GM20431 (cell line): ENCODE results near the gene CZIB.
"Not testable (repeated sequence)": the region's sequence is repeated elsewhere in the genome, so short reads cannot be mapped to it uniquely, and the experiment has no call there.

Experiments used
- in situ Hi-C: fragments of 300-500 bp; cut with MseI, MboI; formaldehyde crosslinking; loops from one replicate; pipeline ENCODE4 v1.15.0; 2020; ENCODE audit warnings: low sequenced_read_pairs; ENCODE audit not compliant: unreplicated experiment

Gene CZIB

DNA sequence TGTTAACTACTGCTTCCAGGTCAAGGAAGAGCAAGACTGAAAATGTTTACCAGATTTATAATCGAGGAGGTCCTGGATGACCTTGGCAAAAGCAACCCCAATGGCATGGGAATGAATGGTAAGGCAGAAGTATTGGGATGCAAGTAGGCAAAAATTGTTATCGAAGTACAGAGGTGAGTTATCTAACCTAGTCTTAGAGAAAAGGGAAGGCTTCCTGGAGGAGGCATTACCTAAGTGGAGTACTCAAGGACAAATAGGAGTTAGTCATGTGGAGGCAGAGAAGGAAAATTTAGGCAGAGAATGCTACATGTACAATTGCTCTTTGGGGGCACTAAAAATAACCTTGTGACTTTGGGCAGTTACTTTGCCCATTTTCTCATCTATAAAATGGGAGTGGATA is 21.4 kb upstream of the CZIB start:
- in situ Hi-C loops: no loop called here

DNA sequence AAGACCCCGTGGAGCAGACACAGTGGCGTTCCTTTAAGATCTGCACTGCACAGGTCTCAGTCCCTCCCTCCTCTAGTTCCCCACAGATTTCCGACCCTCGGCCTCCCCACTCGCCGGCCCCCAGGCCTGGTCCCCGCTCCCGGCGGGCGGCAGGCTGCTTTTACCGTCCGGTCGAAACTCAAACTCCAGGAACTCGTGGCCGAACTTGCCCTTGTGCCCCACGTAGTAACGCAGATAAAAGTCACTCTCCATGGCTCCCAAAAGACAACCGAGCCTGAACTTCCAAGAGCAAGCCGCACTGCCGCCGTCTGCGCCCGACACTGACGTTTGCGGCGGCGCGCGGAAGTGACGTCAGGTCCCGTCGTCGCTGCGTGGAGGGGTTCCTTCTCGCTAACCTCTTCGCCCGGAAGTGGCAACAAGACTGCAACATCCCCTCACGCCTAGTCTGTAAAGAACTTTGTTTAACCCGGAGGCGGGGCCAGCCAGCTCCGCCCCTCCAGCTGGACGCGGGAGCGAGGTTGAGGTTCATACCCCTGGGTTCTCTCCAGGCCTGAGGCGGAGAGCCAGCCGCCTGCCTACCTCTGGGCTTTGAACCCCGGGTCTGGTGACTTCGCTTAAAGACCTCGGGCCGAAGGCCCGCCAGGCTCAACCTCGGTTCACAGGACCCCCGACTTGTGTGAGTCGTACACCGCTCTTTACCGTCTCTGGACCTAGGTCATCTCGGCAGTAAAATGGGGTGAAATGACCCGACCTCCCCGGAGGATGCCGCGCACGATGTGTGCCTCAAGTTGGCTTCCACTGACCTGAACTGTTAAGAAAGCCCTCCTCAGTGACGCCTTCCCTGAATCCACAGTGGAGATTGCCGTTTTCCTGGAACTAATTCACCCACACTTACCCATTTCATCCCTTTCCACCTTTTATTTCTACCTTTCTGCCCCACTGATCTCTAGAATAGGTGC is 18.0 kb upstream of the CZIB start, which contains the start of gene MAGOH:
Gene MAGOH (minus strand): TSS at position 322 of the 959 bp plus-strand sequence. CDS start 70 bp downstream, at position 252.
- in situ Hi-C loops: no loop called here

DNA sequence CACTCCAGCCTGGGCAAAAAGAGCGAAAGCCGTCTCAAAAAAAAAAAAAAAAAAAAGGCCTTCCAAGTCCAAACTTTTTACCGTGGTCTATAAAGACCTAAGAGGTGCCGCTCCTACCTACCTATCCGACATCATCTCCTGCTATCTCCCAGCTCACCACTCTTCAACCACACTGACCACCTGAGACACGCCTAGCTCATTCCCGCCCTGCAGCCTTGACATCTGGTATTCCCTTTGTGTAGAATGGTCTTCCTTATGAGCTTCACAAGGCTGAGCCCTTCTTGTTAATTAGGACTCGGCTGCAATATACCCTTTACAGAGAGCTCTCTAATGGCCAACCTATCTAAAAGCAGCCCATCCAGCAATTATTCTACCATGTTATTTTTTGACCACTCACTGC is 17.2 kb upstream of the CZIB start:
- in situ Hi-C loops: no loop called here

GRCh38 chr1:53220962-53221286 is 490 bp upstream of the CZIB start:
- in situ Hi-C loops: no loop called here

DNA sequence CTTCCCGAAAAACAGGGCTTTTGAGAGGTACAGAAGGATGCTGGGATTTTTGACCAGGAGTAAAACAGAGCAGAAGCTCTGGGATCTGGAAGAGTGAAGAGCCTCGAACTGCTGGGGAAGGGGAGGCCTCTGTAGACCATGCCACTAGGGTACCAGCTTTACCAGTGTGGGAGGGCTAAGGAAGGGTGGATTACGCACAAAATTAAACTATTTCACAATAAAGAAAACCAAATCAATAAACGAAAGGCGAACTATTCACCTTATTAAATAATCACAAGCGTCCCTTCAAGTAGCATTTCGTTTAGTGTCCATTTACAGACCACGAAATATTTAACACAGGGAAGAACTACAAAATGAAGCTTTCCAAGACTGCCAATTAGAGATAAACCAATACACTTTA is 723 bp downstream of the CZIB start:
- in situ Hi-C loops: no loop called here

DNA sequence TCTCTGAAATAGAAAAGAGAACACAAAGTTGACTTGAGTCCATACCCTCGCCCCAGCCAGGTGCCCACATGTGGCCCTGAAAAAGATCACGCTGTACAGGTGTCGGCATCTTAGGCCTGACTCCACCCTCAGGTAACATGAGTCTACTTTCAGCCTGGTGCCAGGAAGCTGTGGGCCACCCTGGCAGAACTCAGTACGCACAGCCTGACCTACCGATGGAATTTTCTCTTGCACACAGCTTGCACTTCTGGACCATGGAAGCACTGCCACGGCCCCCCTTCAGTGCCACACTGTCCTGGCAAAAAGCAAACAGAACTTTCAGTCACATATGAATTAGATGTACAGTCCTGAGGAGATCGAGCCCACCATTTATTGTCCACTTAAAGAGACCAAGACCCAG is 2.2 kb downstream of the CZIB start:
- in situ Hi-C loops: no loop called here

DNA sequence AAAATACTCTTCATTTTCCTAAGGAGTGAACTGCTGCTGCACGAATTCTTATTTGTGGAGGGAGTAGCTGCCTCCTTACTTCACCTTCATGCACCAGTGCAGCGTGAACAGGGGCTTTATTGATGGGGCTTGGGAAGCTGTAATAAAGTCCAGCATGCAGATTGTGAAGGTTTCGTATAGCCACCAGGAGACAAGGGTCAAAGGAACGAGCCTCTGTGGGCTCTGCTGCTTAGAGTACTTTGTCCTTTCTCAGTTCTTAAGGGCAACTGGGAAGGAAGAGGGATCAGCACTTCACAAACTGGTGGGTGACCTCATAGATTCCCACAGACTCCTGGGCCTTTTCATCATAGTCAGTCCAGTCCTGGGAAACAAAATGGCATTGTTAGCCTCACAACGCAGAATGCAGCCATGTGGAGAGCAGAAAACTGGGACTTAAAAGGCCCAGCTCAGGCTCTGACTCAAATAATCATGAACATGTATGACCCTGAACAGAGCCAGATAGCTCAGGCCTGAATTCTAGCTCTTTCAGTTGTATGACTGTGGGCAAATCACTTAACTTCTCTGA is 6.0 kb downstream of the CZIB start:
- in situ Hi-C loops: no loop called here

DNA sequence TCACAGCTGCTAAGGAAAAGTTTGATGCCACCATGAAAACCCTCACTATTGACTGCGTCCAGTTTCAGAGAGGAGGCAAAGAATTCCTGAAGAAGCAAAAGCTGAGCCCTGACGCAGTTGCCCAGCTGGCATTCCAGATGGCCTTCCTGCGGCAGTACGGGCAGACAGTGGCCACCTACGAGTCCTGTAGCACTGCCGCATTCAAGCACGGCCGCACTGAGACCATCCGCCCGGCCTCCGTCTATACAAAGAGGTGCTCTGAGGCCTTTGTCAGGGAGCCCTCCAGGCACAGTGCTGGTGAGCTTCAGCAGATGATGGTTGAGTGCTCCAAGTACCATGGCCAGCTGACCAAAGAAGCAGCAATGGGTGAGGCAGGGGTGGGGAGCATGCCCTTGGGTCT is 9.5 kb downstream of the CZIB start:
- in situ Hi-C loops: no loop called here

DNA sequence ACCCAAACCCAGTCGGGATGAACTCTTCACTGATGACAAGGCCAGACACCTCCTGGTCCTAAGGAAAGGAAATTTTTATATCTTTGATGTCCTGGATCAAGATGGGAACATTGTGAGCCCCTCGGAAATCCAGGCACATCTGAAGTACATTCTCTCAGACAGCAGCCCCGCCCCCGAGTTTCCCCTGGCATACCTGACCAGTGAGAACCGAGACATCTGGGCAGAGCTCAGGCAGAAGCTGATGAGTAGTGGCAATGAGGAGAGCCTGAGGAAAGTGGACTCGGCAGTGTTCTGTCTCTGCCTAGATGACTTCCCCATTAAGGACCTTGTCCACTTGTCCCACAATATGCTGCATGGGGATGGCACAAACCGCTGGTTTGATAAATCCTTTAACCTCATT is 10.1 kb downstream of the CZIB start:
- in situ Hi-C loops: no loop called here

DNA sequence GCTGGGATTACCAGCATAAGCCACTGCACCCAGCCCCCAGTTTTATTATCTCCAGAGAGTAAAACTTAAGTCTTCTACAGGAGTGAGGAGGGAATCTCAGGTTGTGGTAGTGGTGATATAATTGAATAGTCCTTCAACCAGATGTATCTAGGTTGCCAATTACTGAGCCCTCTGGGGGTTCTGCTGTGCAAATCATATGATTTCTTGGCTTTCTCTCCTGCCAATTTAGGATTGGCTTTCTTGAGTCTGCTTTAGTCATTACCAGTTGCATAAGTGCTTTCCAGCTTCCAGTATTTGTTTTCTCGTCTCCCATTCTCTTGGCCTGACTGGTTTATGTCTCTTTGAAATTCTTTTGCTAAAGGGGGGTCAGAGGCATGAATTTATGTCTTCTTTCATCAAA is 12.7 kb downstream of the CZIB start:
- in situ Hi-C loops: no loop called here

GRCh38 chr1:53206735-53207379 is 13.6 kb downstream of the CZIB start:
- in situ Hi-C loops: no loop called here

- in situ Hi-C loops: not testable (repeated sequence)
Observed at GRCh38 chr1:53206083-53206685, 14.2 kb downstream of the CZIB start.

GRCh38 chr1:53205496-53205895 is 14.9 kb downstream of the CZIB start:
- in situ Hi-C loops: not testable (repeated sequence)

GRCh38 chr1:53203466-53203865 is 17.0 kb downstream of the CZIB start:
- in situ Hi-C loops: no loop called here

DNA sequence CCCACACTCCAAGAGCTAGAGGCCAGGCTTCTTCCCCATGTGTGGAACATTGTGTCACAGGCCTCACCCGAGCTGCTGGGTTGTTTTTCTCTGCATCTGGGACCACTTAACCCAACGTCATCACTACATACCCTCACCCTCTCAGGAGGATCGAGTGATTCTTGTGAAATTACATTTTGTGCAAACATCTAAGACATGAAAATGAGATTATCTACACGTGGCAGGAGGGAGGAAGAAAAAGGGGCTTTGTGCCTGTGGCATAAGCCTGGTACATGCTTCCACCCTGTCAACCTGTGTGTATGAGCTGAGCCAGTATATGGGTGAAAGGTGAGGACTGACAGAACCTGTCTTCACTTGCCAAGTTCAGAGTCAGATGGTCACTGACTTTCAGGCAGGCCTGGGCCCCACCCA is 22.2 kb downstream of the CZIB start:
- in situ Hi-C loops: loop anchor here (25.0 kb wide), 1 partner anchor 486 kb away; no protein-coding TSS in a partner anchor

GRCh38 chr1:53197291-53198200 is 22.9 kb downstream of the CZIB start:
- in situ Hi-C loops: loop anchor here (25.0 kb wide), 1 partner anchor 485 kb away; no protein-coding TSS in a partner anchor

DNA sequence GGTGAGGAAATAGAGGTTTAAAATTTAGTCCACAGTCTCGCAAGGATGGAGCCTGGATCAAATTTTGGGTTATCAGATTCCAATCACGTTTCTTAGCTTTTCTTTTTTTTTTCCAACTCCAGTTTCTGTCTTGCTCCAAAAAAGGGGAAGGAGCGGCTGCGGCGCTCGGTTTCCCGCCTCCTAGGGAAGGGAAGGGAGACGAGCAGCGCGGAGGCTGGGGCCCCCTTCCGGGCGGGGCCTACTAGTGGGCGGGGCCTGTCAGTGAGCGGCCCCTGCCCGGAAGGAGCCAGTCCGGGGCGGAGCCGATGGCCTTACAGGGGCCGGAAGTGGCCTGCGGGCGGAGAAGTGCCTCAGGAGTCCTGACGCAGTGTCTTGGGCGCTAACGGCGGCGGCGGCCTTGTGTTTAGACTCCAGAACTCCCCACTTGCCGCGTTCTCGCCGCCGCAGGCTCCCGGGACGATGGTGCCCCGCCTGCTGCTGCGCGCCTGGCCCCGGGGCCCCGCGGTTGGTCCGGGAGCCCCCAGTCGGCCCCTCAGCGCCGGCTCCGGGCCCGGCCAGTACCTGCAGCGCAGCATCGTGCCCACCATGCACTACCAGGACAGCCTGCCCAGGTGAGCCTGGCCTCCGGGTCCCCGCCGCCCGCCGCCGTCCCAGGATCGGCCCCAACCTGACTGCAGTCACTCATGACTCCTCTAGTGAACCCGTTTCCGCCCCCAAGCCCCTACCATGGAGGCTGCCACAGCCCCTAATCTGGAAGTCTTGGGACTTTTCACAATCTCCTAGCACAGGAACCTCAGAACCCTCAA is 23.7 kb downstream of the CZIB start, which contains the start of gene CPT2:
Gene CPT2 (plus strand): TSS at position 340 of the 806 bp plus-strand sequence. CDS start 120 bp downstream, at position 460.
- in situ Hi-C loops: loop anchor here (25.0 kb wide), 1 partner anchor 484 kb away; no protein-coding TSS in a partner anchor

GRCh38 chr1:53196017-53196484 is 24.4 kb downstream of the CZIB start:
- in situ Hi-C loops: loop anchor here (25.0 kb wide), 1 partner anchor 484 kb away; no protein-coding TSS in a partner anchor
